ENCODE results near the gene CHD6.

CHD6 gene

GRCh38 chr20:41505184-41505583 is 113.0 kb downstream of the CHD6 start:
- DNase-seq, result no peak

GRCh38 chr20:41501376-41501775 is 116.8 kb downstream of the CHD6 start:
- no peak for DNase-seq

- DNase-seq, result no peak
Measured at GRCh38 chr20:41499961-41500725, 118.0 kb downstream of the CHD6 start.

GRCh38 chr20:41499064-41499463 is 119.1 kb downstream of the CHD6 start:
- no peak for DNase-seq

- no peak for DNase-seq
Measured at GRCh38 chr20:41497186-41497895, 120.8 kb downstream of the CHD6 start.

GRCh38 chr20:41494451-41494850 is 123.7 kb downstream of the CHD6 start:
- no peak for DNase-seq

GRCh38 chr20:41483553-41483930 is 134.6 kb downstream of the CHD6 start:
- no peak for DNase-seq

- DNase-seq, result no peak
Measured at GRCh38 chr20:41482647-41483552, 135.3 kb downstream of the CHD6 start.

GRCh38 chr20:41480054-41480770 is 138.0 kb downstream of the CHD6 start:
- DNase-seq, result no peak

GRCh38 chr20:41479113-41479512 is 139.1 kb downstream of the CHD6 start:
- no peak for DNase-seq

- DNase-seq, result no peak
Measured at GRCh38 chr20:41478026-41478425, 140.2 kb downstream of the CHD6 start.

- DNase-seq, result no peak
Measured at GRCh38 chr20:41476446-41476845, 141.7 kb downstream of the CHD6 start.

GRCh38 chr20:41476013-41476441 is 142.2 kb downstream of the CHD6 start:
- peak in 1 of 14 donors; percentile 46 for DNase-seq

- no peak for DNase-seq
Measured at GRCh38 chr20:41475503-41475902, 142.7 kb downstream of the CHD6 start.

GRCh38 chr20:41470362-41471095 is 147.6 kb downstream of the CHD6 start:
- DNase-seq, result no peak

- no peak for DNase-seq
Measured at GRCh38 chr20:41469868-41470267, 148.3 kb downstream of the CHD6 start.

GRCh38 chr20:41468994-41469600 is 149.1 kb downstream of the CHD6 start:
- DNase-seq, result no peak

GRCh38 chr20:41467690-41468089 is 150.5 kb downstream of the CHD6 start:
- no peak for DNase-seq

GRCh38 chr20:41467220-41467619 is 151.0 kb downstream of the CHD6 start:
- no peak for DNase-seq

- DNase-seq, result no peak
Measured at GRCh38 chr20:41463567-41463966, 154.6 kb downstream of the CHD6 start.
